HL-60 (cell line): ENCODE data around the gene DPP10.

Experiments
- DNase-seq, 2 experiments: peaks; one replicate each; pipeline ENCODE4 v3.0.0-alpha.2; 2010 to 2020; ENCODE audit warnings: low read depth in 1 of 2, low spot score in 1 of 2
- H3K27ac ChIP-seq: fragments of 250-450 bp; sonication (Bioruptor Pico); replicated peaks from 2 replicates; pipeline ENCODE4 v1.5.1; 2020; ENCODE audit warnings: mild to moderate bottlenecking, moderate library complexity
- H3K27me3 ChIP-seq: fragments of 250-450 bp; sonication (Bioruptor Pico); 2 replicates; pipeline ENCODE4 v1.5.1; 2021; ENCODE audit warnings: mild to moderate bottlenecking, moderate library complexity; ENCODE audit not compliant: insufficient read depth, poor library complexity, severe bottlenecking
- H3K4me3 ChIP-seq: replicated peaks from 2 replicates; pipeline ENCODE4 v1.5.1; 2011; ENCODE audit warnings: mild to moderate bottlenecking, control low read depth, low read length; ENCODE audit not compliant: insufficient read depth
- CTCF ChIP-seq: IDR thresholded peaks from one replicate; pipeline ENCODE4 v1.5.1; 2011; ENCODE audit warnings: low read length, control low read depth, inconsistent platforms; ENCODE audit not compliant: insufficient read depth
- GABPA ChIP-seq: IDR thresholded peaks from 2 replicates; pipeline ENCODE4 v1.6.1; 2012; ENCODE audit warnings: low read depth
- POLR2AphosphoS5 ChIP-seq: IDR thresholded peaks from 2 replicates; pipeline ENCODE4 v1.6.1; 2012; ENCODE audit warnings: low read depth
- SPI1 ChIP-seq: IDR thresholded peaks from 2 replicates; pipeline ENCODE4 v1.6.1; 2012; ENCODE audit warnings: low read depth, mild to moderate bottlenecking, borderline replicate concordance
- TF ChIP-seq, protein P1 (sequence below): IDR thresholded peaks from 2 replicates; pipeline ENCODE4 v1.6.1; 2012; ENCODE audit warnings: low read depth; ENCODE audit not compliant: insufficient replicate concordance

The DPP10 gene

GRCh38 chr2:114862243-114862642 lies 419.8 kb downstream of the DPP10 start:
- DNase-seq: no peak
- Histone ChIP-seq H3K27me3 (no peaks in the 10 kb centered on the region), H3K4me3 (no peak overlapping the region), H3K27ac (no peak overlapping the region)
- TF ChIP-seq GABPA (no peak), POLR2AphosphoS5 (no peak)

GRCh38 chr2:114864901-114865300 lies 422.5 kb downstream of the DPP10 start:
- no peak for TF ChIP-seq GABPA
- TF ChIP-seq POLR2AphosphoS5: no peak
- TF ChIP-seq SPI1: no peak
- TF ChIP-seq, protein P1, sequence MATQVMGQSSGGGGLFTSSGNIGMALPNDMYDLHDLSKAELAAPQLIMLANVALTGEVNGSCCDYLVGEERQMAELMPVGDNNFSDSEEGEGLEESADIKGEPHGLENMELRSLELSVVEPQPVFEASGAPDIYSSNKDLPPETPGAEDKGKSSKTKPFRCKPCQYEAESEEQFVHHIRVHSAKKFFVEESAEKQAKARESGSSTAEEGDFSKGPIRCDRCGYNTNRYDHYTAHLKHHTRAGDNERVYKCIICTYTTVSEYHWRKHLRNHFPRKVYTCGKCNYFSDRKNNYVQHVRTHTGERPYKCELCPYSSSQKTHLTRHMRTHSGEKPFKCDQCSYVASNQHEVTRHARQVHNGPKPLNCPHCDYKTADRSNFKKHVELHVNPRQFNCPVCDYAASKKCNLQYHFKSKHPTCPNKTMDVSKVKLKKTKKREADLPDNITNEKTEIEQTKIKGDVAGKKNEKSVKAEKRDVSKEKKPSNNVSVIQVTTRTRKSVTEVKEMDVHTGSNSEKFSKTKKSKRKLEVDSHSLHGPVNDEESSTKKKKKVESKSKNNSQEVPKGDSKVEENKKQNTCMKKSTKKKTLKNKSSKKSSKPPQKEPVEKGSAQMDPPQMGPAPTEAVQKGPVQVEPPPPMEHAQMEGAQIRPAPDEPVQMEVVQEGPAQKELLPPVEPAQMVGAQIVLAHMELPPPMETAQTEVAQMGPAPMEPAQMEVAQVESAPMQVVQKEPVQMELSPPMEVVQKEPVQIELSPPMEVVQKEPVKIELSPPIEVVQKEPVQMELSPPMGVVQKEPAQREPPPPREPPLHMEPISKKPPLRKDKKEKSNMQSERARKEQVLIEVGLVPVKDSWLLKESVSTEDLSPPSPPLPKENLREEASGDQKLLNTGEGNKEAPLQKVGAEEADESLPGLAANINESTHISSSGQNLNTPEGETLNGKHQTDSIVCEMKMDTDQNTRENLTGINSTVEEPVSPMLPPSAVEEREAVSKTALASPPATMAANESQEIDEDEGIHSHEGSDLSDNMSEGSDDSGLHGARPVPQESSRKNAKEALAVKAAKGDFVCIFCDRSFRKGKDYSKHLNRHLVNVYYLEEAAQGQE: no peak
- TF ChIP-seq CTCF: no peak
- no peak overlapping the region for H3K4me3 ChIP-seq
- H3K27ac ChIP-seq: no peak overlapping the region
- no peak for DNase-seq
- H3K27me3 ChIP-seq: no peaks in the 10 kb centered on the region

GRCh38 chr2:114880046-114880445 lies 437.6 kb downstream of the DPP10 start:
- no peaks in the 10 kb centered on the region for H3K27me3 ChIP-seq
- no peak for DNase-seq
- no peak for TF ChIP-seq SPI1
- no peak for TF ChIP-seq POLR2AphosphoS5
- TF ChIP-seq, protein P1: no peak
- no peak for TF ChIP-seq GABPA
- no peak for TF ChIP-seq CTCF
- H3K4me3 ChIP-seq: no peak overlapping the region
- H3K27ac ChIP-seq: no peak overlapping the region

DNA sequence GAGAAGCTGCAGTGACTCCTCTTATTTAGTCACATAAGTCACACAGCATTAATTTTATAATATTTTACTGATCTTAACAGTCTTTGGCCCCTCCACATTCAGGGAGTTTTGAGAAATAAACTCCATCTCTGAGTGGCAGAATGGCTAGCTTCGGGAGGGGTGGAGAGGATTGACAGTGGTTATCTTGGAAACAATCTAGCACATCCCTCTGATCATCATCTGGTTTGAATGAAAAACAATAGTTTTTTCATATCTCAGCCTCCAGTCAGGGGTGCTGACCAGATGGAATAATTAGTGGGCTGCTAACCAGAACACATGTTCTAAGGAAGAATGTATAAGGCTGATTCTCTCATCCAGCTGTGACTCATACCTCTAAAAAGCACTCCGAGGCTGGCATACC lies 477.5 kb downstream of the DPP10 start:
- DNase-seq: no peak
- Histone ChIP-seq H3K27me3 (no peaks in the 10 kb centered on the region), H3K4me3 (no peak overlapping the region), H3K27ac (no peak overlapping the region)
- TF ChIP-seq SPI1 (no peak), POLR2AphosphoS5 (no peak), CTCF (no peak), GABPA (no peak)
- TF ChIP-seq, protein P1: no peak
